Left ventricle myocardium superior (tissue), 1 donor: ENCODE data around the gene ADGRV1. TPM values are rescaled to one million over a fixed set of nuclear protein-coding genes. Genes with fewer than 3 reads are reported as not detected.

Source experiments
- ATAC-seq: fragments of 200-7000 bp; cut with Tn5 transposase; one replicate; pipeline ENCODE4 v1.9.1; 2020; ENCODE audit warnings: mild to moderate bottlenecking, moderate library complexity
- DNase-seq: peaks from one replicate; pipeline ENCODE4 v3.0.0-alpha.2; 2020
- intact Hi-C: fragments of 100-400 bp; cut with micrococcal nuclease; formaldehyde crosslinking; loops from one replicate; pipeline ENCODE4 v1.11.0; 2022
- total RNA-seq: library from RNA; stranded (reverse); fragmentation: NEBNext Ultra II Directional; extraction: Animal tissue kit (Norgen Biotek cat#: 25700); gene quantifications from one replicate; pipeline ENCODE4 v1.2.1, GENCODE V29; 2021
- donor health status: DM: no; HTN: yes; CAD: no; lungs with severe emphysema.

The ADGRV1 gene
- total RNA-seq, 1 donor from 2014 or later = not detected

DNA sequence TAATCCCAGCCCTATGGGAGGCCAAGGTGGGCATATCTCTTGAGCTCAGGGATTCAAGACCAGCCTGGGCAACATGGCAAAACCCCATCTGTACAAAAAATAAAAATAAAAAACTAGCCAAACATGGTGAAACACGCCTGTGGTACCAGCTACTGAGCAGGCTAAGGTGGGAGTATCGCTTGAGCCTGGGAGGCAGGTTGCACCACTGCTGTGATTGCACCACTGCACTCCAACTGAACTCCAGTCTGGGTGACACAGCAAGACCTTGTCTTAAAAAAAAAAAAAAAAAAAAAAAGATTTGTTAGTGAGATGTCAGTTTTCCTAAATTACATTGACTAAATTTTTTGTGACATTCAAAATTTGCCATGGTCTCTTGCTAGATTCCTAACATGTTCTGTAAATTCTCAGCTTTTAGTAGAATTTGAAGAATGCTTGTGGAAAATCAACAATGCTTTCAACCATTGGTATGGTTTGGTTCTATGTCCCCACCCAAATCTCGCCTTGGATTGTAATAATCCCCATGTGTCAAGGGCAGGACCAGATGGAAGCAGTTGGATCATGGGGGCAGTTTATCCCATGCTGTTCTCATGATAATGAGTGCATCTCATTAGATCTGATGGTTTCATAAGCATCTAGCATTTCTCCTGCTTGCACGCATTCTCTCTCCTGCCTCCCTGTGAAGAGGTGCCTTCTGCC, 588.5 kb downstream of the ADGRV1 start:
- DNase-seq (no peak), ATAC-seq (no peak)
- intact Hi-C loops = no loop called here

GRCh38 chr5:91150234-91150633, 591.6 kb downstream of the ADGRV1 start:
- intact Hi-C loops = no loop called here
- ATAC-seq (no peak), DNase-seq (no peak)

DNA sequence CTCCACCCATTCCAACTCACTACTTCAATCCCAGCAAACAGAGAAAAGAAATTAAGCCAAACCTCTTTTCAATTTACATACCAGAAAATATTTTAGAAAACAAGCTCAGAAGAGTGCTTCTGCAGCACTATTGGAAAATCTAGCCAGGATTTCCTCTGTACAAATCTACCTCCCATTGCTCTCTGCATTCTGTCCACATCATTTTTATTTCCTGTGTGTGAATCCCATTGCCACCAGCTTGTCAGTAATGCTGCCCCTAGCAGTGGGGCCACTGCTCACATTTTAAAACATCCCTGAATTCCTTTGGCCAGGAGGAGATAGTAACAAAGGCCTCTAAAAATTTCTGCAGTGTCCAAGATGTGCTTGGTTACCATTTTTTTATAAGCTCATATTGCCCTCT, 592.0 kb downstream of the ADGRV1 start:
- intact Hi-C loops = no loop called here
- ATAC-seq = no peak
- no peak for DNase-seq

GRCh38 chr5:91151947-91152346, 593.4 kb downstream of the ADGRV1 start:
- intact Hi-C loops = no loop called here
- peak; percentile 62 for DNase-seq
- ATAC-seq = peak; percentile 99

GRCh38 chr5:91154338-91154737, 595.7 kb downstream of the ADGRV1 start:
- no peak for DNase-seq
- intact Hi-C loops = no loop called here
- ATAC-seq = no peak

DNA sequence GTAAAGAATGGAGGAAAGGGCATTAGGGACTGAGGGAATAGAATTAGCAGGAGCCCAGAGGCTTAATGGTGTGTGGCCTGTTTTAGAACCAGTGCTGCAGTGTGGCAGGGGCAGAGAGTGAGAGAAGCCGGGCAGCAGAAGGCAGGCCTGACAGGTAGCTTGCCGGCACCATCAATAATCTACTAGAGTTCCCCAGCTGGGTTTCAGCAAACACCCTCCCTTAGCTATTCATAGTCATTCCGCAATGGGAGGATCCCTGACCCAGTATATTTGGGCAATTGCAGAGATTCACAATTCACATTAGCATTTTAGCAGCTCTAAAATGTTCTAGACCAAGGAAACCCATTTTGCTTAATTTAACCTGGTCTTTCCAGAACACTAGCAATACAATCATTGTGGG, 596.7 kb downstream of the ADGRV1 start:
- DNase-seq (no peak), ATAC-seq (no peak)
- intact Hi-C loops = no loop called here

- intact Hi-C loops = no loop called here
- DNase-seq (no peak), ATAC-seq (no peak)
Observed at GRCh38 chr5:91156242-91156641, 597.6 kb downstream of the ADGRV1 start.

- intact Hi-C loops = no loop called here
- ATAC-seq (no peak), DNase-seq (no peak)
Observed at GRCh38 chr5:91158011-91158410, 599.4 kb downstream of the ADGRV1 start.

DNA sequence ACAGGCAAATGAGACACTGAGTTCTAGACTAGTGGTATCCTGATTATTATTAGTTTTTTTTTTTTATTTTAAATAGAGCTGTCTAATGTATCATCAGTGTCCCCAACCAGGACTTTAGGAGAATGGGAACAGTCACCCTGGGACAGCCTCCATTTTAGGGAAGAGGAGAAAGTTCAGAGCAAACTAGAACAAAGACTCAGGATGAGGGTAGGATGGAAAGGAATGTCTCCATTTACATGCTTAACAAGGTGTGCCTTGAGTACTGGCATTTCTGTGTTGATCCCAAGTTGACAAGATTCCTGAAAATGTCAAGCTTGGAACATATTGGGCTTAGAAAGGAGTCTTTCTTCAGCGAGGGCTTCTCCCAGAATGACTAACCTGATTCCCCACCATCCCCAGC, 601.0 kb downstream of the ADGRV1 start:
- ATAC-seq (no peak), DNase-seq (no peak)
- intact Hi-C loops = no loop called here

DNA sequence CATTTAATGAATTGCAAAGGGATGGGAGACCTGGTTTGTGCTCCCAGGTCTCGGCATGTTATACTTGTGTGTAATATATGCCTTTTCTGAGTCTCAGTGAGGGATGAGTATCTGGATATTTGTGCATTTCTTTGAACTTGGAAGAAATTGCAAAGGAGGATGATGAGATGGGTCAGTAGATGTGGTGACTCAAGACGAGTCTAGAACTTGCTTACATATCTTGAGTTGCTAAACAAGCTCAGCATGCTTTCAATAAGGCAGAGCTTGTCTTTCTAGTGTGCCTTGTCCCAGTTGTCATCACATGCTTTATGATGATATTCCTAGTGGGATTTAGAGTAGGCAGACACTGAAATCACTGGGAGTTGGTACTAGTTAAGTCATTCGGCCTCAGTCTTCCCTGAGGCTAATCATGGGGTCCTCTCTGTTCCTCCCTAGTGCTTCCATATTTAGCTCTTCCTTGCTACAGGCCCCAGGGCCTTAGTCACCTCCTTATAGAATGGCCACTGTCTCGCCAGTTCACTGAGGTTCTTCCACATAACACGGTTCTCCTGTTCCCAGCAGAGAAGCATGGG, 602.2 kb downstream of the ADGRV1 start:
- intact Hi-C loops = no loop called here
- DNase-seq (no peak), ATAC-seq (no peak)

DNA sequence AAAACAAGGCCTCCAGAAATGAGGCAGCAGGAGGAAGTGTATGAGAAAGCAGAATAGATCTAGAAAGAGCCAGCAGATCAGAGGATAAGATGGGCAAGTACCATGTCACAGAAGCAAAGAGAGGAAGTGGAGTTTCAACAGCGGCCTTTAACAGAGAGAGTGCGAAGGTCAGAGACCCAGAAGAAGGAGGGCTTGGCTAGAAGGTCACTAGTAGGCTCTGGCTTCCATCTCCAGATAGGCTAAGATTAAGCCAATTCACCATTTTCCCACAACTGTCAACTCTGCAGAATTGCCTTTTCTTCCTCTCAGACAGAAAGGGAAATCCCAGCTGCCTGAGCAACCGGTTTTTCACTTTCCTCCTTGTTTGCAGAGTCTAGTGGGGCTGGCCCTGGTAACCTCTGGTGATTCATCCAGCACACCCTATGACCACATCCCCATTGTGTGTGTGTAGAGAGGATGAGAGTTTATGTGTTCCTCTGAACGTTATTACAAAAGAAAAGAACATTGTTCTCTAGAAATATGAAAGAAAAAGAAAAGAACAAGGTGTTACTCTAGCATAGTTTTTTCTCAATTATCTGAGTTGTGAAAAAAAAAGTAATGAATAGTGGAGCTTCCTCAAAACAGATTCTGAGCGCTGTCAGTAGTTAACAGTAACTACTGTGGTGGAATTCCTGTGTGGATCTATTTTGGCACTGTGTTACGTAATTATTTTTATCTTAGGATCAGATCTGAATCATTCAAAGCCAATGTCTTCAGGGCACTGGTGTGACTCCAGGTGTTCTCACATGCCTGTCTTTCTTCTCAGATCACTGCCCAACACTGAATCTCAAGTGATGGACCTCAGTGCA, 604.2 kb downstream of the ADGRV1 start:
- ATAC-seq = peak; percentile 95
- intact Hi-C loops = no loop called here

DNA sequence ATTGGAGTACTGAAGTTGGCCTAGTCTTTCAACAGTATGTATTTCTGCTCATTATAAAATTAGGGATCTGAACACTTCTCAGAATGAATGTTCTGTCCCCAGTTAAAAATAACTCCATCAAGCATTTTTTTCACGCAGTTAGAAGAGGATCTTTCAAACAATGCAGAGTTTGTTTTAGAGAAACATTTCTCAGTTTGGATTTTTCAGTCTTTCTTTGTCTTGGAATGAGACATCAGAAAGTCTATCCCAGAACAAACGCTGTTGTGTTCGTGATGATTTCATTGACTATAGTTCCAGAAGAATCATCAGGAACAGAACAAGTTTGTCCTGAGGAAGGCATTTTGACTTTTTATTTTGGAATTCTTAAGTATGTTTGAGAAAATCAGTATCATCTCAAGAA, 605.8 kb downstream of the ADGRV1 start:
- peak; percentile 26 for ATAC-seq
- DNase-seq = no peak
- intact Hi-C loops = no loop called here

More for the DNA sequence above, 604.2 kb downstream of the ADGRV1 start:
- DNase-seq = peak; percentile 41

- intact Hi-C loops = no loop called here
- DNase-seq = no peak
- no peak for ATAC-seq
Observed at GRCh38 chr5:91166059-91166807, 607.6 kb downstream of the ADGRV1 start.

GRCh38 chr5:91168859-91169258, 610.3 kb downstream of the ADGRV1 start:
- intact Hi-C loops = no loop called here
- no peak for ATAC-seq
- no peak for DNase-seq

- DNase-seq (no peak), ATAC-seq (no peak)
- intact Hi-C loops = no loop called here
Observed at GRCh38 chr5:91170266-91170665, 611.7 kb downstream of the ADGRV1 start.

GRCh38 chr5:91171322-91171721, 612.7 kb downstream of the ADGRV1 start:
- DNase-seq (no peak), ATAC-seq (no peak)
- intact Hi-C loops = no loop called here

- ATAC-seq (no peak), DNase-seq (no peak)
- intact Hi-C loops = no loop called here
Observed at GRCh38 chr5:91174396-91174795, 615.8 kb downstream of the ADGRV1 start.

DNA sequence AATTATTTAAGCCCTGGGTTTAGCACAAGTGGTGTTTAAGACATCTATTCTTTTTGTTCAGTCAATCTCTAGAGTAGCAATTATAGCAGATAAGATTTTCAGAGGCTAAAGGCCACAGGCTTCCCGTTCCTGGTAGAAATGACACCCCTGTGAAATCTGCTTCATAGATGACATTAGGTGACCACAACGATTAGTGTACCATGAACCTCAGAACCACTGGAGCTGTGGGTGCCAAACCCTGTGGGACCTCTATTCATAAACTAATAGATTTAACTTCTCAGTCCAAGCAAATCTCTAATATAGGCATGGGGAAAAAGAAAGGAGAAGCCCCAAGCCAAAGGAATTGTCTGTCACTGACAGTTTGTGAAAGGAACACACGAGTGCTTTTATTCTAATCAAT, 617.1 kb downstream of the ADGRV1 start:
- intact Hi-C loops = no loop called here
- no peak for DNase-seq
- ATAC-seq = no peak

- DNase-seq (no peak), ATAC-seq (peak; percentile 75)
- intact Hi-C loops = no loop called here
Observed at GRCh38 chr5:91176288-91177016, 617.9 kb downstream of the ADGRV1 start.
